Measurements from ENCODE around the gene C5orf15. TPM values are rescaled to one million over a fixed set of nuclear protein-coding genes. Genes with fewer than 3 reads are reported as not detected.

The C5orf15 gene
- polyA plus RNA-seq, 1 donor (not counting 4 experiments of a cell fraction or from before 2014, with no cell fraction given) = 86.9 TPM

GRCh38 chr5:133985540-133986180 is 17.2 kb upstream of the C5orf15 start:
- no peak for FAIRE-seq

GRCh38 chr5:133983674-133984073 is 15.2 kb upstream of the C5orf15 start:
- dilution Hi-C loops (cut with MboI; ENCODE audit: extremely low pct_ligation_motif_present, low sequenced_read_pairs) = no loop called here
- Histone ChIP-seq H3K79me2 (ENCODE audit: control insufficient read depth, insufficient read depth, low read length) (peaks cover 65% of the 10 kb centered on the region), H3K9ac (ENCODE audit: control insufficient read depth, extremely low read depth, insufficient read depth, low read length) (no peak overlapping the region), H3K4me2 (ENCODE audit: control insufficient read depth, extremely low read depth, insufficient read depth, low read depth, low read length) (no peak overlapping the region), H3K4me3 (ENCODE audit: control insufficient read depth in 2 of 3, extremely low read depth in 1 of 3, insufficient read depth in 2 of 3, low read depth in 1 of 3, low read length in 3 of 3) (no peak overlapping the region), H2AFZ (ENCODE audit: control insufficient read depth, low read length) (no peak overlapping the region), H3K4me1 (ENCODE audit: control insufficient read depth, extremely low read depth, insufficient read depth, low read length) (no peaks in the 10 kb centered on the region), H3K9me3 (ENCODE audit: control insufficient read depth, low read depth, low read length) (no peaks in the 10 kb centered on the region), H3K27me3 (ENCODE audit: control insufficient read depth, extremely low read depth, insufficient read depth, low read length) (no peaks in the 10 kb centered on the region), H3K36me3 (ENCODE audit: control insufficient read depth in 2 of 2, extremely low read depth in 1 of 2, insufficient read depth in 2 of 2, low read length in 2 of 2) (peaks cover 34 to 35% of the 10 kb centered on the region in 2 experiments), H3K27ac (ENCODE audit: control insufficient read depth, insufficient read depth, low read length) (no peak overlapping the region), H4K20me1 (ENCODE audit: control insufficient read depth, extremely low read depth, insufficient read depth, low read length) (peaks cover 13% of the 10 kb centered on the region), H3K9me1 (ENCODE audit: control insufficient read depth, extremely low read depth, insufficient read depth, low read length) (no peaks in the 10 kb centered on the region)
- TF ChIP-seq CTCF (optimal IDR thresholded peaks at IDR 0.05 in 1 of 3, IDR thresholded peaks at IDR 0.05 in 1 of 3, conservative IDR thresholded peaks at IDR 0.05 in 1 of 3; ENCODE audit: extremely low read depth in 1 of 3, insufficient read depth in 2 of 3, low read length in 3 of 3) = no peak
- no peak for TF ChIP-seq EZH2 (IDR thresholded peaks at IDR 0.05; ENCODE audit: low read length)
- DNase-seq (ENCODE audit: low read depth, low spot score) (no peak), FAIRE-seq (no peak)

More at GRCh38 chr5:133985540-133986180, 17.2 kb upstream of the C5orf15 start:
- H3K27me3 ChIP-seq (ENCODE audit: control insufficient read depth, extremely low read depth, insufficient read depth, low read length) = no peaks in the 10 kb centered on the region
- H3K9ac ChIP-seq (ENCODE audit: control insufficient read depth, extremely low read depth, insufficient read depth, low read length) = no peak overlapping the region
- no peaks in the 10 kb centered on the region for H3K4me1 ChIP-seq (ENCODE audit: control insufficient read depth, extremely low read depth, insufficient read depth, low read length)
- H3K36me3 ChIP-seq (ENCODE audit: control insufficient read depth in 2 of 2, extremely low read depth in 1 of 2, insufficient read depth in 2 of 2, low read length in 2 of 2) = peaks cover 36 to 41% of the 10 kb centered on the region in 2 experiments
- H3K9me3 ChIP-seq (ENCODE audit: control insufficient read depth, low read depth, low read length) = no peaks in the 10 kb centered on the region
- no peaks in the 10 kb centered on the region for H3K9me1 ChIP-seq (ENCODE audit: control insufficient read depth, extremely low read depth, insufficient read depth, low read length)
- H2AFZ ChIP-seq (ENCODE audit: control insufficient read depth, low read length) = no peak overlapping the region
- TF ChIP-seq CTCF (optimal IDR thresholded peaks at IDR 0.05 in 1 of 3, IDR thresholded peaks at IDR 0.05 in 1 of 3, conservative IDR thresholded peaks at IDR 0.05 in 1 of 3; ENCODE audit: extremely low read depth in 1 of 3, insufficient read depth in 2 of 3, low read length in 3 of 3) = no peak
- no peak for TF ChIP-seq EZH2 (IDR thresholded peaks at IDR 0.05; ENCODE audit: low read length)
- H3K27ac ChIP-seq (ENCODE audit: control insufficient read depth, insufficient read depth, low read length) = no peak overlapping the region
- DNase-seq (ENCODE audit: low read depth, low spot score) = no peak
- no peak overlapping the region for H3K4me2 ChIP-seq (ENCODE audit: control insufficient read depth, extremely low read depth, insufficient read depth, low read depth, low read length)
- H3K4me3 ChIP-seq (ENCODE audit: control insufficient read depth in 2 of 3, extremely low read depth in 1 of 3, insufficient read depth in 2 of 3, low read depth in 1 of 3, low read length in 3 of 3) = no peak overlapping the region
- H3K79me2 ChIP-seq (ENCODE audit: control insufficient read depth, insufficient read depth, low read length) = peaks cover 71% of the 10 kb centered on the region
- dilution Hi-C loops (cut with MboI; ENCODE audit: extremely low pct_ligation_motif_present, low sequenced_read_pairs) = no loop called here
- H4K20me1 ChIP-seq (ENCODE audit: control insufficient read depth, extremely low read depth, insufficient read depth, low read length) = peaks cover 13% of the 10 kb centered on the region
